Tibial nerve (tissue), 4 donors: Measurements from ENCODE around the gene GAR1. TPM values are rescaled to one million over a fixed set of nuclear protein-coding genes. Genes with fewer than 3 reads are reported as not detected.
A peak's percentile ranks its signal among the peaks of the same experiment; 100 is the strongest.

Experiments used
- DNase-seq, 2 donors: peaks; one replicate each; pipeline ENCODE4 v3.0.0-alpha.2; 2019; ENCODE audit warnings: low spot score in 2 of 2
- H3K27ac ChIP-seq, 4 donors: fragments of 200-600 bp; sonication (generic) in 3 of 4; one replicate each; pipeline ENCODE4 v1.5.1; 2017 to 2019; ENCODE audit warnings: mild to moderate bottlenecking in 1 of 4
- H3K27me3 ChIP-seq, 2 donors: fragments of 200-600 bp; sonication (generic) in 1 of 2; one replicate each; pipeline versions ENCODE4 v1.5.1 to v1.6.0; 2017 to 2019
- H3K36me3 ChIP-seq, 3 donors: fragments of 200-600 bp; sonication (generic); one replicate each; pipeline ENCODE4 v1.5.1; 2018 to 2019
- H3K4me1 ChIP-seq, 4 donors: fragments of 200-600 bp; sonication (generic) in 3 of 4; one replicate each; pipeline ENCODE4 v1.5.1; 2017 to 2019
- H3K4me3 ChIP-seq, 4 donors: fragments of 200-600 bp; sonication (generic) in 3 of 4; one replicate each; pipeline ENCODE4 v1.5.1; 2017 to 2019; ENCODE audit warnings: mild to moderate bottlenecking in 1 of 4, moderate library complexity in 1 of 4
- H3K9me3 ChIP-seq, 4 donors: fragments of 200-600 bp; sonication (generic) in 3 of 4; one replicate each; pipeline ENCODE4 v1.5.1; 2017 to 2019
- EP300 ChIP-seq, 2 donors: sonication (generic); formaldehyde crosslinking; IDR thresholded peaks; one replicate each; pipeline ENCODE4 v1.6.1; 2017; ENCODE audit warnings: antibody characterized with exemption in 2 of 2, mild to moderate bottlenecking in 1 of 2
- POLR2A ChIP-seq, 2 donors: fragments of 450-650 bp; IDR thresholded peaks; one replicate each; pipeline ENCODE4 v1.6.1; 2017; ENCODE audit warnings: antibody characterized with exemption in 2 of 2, mild to moderate bottlenecking in 2 of 2, moderate library complexity in 2 of 2
- WGBS, 2 donors: methylation state at CpG; one replicate each; pipeline ENCODE4 v1.1.5; 2018; 5-methylcytosine and 5-hydroxymethylcytosine counted together
- total RNA-seq, 4 donors: library from RNA; depleted of rRNA; stranded (reverse); fragments of >200 nt; gene quantifications; one replicate each; pipeline ENCODE4 v1.1.0, GENCODE V29; 2016
- TF ChIP-seq, protein P1 (sequence below), 5 experiments: fragments of 200-600 bp in 3 of 5; fragments of 450-650 bp in 2 of 5; sonication (generic) in 3 of 5; IDR thresholded peaks; one replicate each; pipeline ENCODE4 v1.5.1; 2016 to 2019; ENCODE audit warnings: antibody characterized with exemption in 5 of 5, mild to moderate bottlenecking in 3 of 5, moderate library complexity in 2 of 5

Gene GAR1
- total RNA-seq, 4 donors from 2014 or later: 6.3 to 9.0 (median 6.8) TPM

DNA sequence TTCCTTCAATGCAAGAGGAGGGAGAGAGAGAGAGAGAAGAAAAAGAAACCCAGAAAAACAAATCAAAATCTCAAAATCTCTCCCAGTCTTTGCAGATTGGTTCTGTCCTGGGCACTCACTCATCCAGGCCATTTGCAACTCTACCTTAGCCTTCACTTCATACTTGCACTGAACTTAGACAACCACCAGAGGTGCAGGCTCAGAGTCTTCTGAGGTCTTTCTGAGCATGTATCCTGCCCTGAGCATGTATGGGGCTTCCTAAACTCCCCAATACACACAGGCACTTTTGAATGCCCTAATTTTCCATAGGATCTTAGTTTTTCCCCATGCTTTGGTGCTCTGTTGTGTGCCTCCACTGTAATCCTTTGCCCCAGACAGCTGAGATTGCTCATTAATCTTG is 16.7 kb upstream of the GAR1 start:
- TF ChIP-seq EP300 (IDR thresholded peaks at IDR 0.05) (no peak), POLR2A (IDR thresholded peaks at IDR 0.05) (no peak)
- TF ChIP-seq, protein P1, sequence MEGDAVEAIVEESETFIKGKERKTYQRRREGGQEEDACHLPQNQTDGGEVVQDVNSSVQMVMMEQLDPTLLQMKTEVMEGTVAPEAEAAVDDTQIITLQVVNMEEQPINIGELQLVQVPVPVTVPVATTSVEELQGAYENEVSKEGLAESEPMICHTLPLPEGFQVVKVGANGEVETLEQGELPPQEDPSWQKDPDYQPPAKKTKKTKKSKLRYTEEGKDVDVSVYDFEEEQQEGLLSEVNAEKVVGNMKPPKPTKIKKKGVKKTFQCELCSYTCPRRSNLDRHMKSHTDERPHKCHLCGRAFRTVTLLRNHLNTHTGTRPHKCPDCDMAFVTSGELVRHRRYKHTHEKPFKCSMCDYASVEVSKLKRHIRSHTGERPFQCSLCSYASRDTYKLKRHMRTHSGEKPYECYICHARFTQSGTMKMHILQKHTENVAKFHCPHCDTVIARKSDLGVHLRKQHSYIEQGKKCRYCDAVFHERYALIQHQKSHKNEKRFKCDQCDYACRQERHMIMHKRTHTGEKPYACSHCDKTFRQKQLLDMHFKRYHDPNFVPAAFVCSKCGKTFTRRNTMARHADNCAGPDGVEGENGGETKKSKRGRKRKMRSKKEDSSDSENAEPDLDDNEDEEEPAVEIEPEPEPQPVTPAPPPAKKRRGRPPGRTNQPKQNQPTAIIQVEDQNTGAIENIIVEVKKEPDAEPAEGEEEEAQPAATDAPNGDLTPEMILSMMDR (IDR thresholded peaks at IDR 0.05): no peak
- DNase-seq: no peak
- H3K9me3 ChIP-seq: peaks cover 0 to 25% (median 0%) of the 10 kb centered on the region in 4 donors
- no peaks in the 10 kb centered on the region for H3K36me3 ChIP-seq
- no peaks in the 10 kb centered on the region for H3K27me3 ChIP-seq
- H3K4me3 ChIP-seq: no peak overlapping the region
- H3K27ac ChIP-seq: no peak overlapping the region
- peaks cover 0 to 21% (median 4%) of the 10 kb centered on the region in 4 donors for H3K4me1 ChIP-seq

DNA sequence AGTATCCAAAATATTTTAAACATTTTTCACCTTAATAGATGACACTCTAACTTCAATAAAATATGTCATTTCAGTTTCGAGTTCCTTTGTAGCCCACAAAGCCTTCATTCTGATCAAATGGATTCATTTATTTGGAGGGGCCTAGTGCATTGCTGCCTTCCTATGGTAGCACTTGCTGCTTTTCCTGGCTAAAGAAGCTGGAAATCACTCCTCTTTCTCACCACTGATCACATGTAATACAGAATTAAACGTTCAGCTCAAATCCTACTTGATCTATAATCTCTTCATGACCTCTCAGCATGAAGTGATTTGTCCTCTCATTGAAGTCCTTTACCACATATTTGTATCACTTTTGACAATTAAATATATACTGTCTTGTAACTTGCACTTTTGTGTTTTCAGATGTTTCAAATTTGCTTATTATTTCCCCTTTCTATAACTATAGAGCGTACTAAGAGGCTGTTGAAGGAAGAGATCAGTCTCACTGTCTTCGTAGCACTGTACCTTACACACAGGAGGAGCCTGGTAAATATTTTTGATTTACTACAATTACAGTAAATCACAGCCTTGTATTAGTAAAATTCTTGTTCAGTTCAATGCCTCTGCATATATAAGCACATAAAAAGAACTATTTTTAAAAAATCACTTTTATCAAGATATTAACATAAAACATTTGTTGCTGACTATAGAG is 14.3 kb upstream of the GAR1 start:
- H3K4me1 ChIP-seq: peaks cover 0 to 21% (median 4%) of the 10 kb centered on the region in 4 donors
- no peaks in the 10 kb centered on the region for H3K27me3 ChIP-seq
- H3K36me3 ChIP-seq: no peaks in the 10 kb centered on the region
- DNase-seq: no peak
- H3K4me3 ChIP-seq: peak overlapping the region in 1 of 4 donors; percentile 33
- H3K27ac ChIP-seq: peak overlapping the region in 2 of 4 donors; percentile 71 to 74
- no peak for TF ChIP-seq EP300 (IDR thresholded peaks at IDR 0.05)
- no peak for TF ChIP-seq POLR2A (IDR thresholded peaks at IDR 0.05)
- TF ChIP-seq, protein P1 (IDR thresholded peaks at IDR 0.05): no peak
- H3K9me3 ChIP-seq: peaks cover 0 to 8% (median 0%) of the 10 kb centered on the region in 4 donors
- 52 to 53% methylated on average over 4 of the region's 4 CpGs for WGBS, 2 donors

- Histone ChIP-seq H3K4me1 (peaks cover 0 to 21% (median 4%) of the 10 kb centered on the region in 4 donors), H3K27ac (peak within 1 kb of the TSS in 2 of 4 donors; percentile 71 to 74), H3K4me3 (peak within 1 kb of the TSS in 2 of 4 donors; percentile 13 to 33), H3K9me3 (peaks cover 0 to under 1% (median 0%) of the 10 kb centered on the region in 4 donors), H3K27me3 (no peaks in the 10 kb centered on the region), H3K36me3 (no peaks in the 10 kb centered on the region)
- WGBS, 2 donors: 39 to 42% methylated on average over 2 of the region's 2 CpGs
- TF ChIP-seq POLR2A (IDR thresholded peaks at IDR 0.05): no peak
- TF ChIP-seq EP300 (IDR thresholded peaks at IDR 0.05): no peak
- TF ChIP-seq, protein P1 (IDR thresholded peaks at IDR 0.05): no peak
- no peak for DNase-seq
These were observed 13.7 kb upstream of the GAR1 start, which contains the start of gene CFI for GRCh38 chr4:109801895-109802319. Gene CFI (minus strand): TSS chr4:109801999. CDS start chr4:109801971, 28 bp downstream.

- H3K9me3 ChIP-seq: no peaks in the 10 kb centered on the region
- H3K4me3 ChIP-seq: no peak overlapping the region
- 23 to 28% methylated on average over 4 of the region's 4 CpGs for WGBS, 2 donors
- H3K36me3 ChIP-seq: no peaks in the 10 kb centered on the region
- no peak for DNase-seq
- H3K27me3 ChIP-seq: no peaks in the 10 kb centered on the region
- no peak overlapping the region for H3K27ac ChIP-seq
- H3K4me1 ChIP-seq: peaks cover 0 to 21% (median 4%) of the 10 kb centered on the region in 4 donors
- TF ChIP-seq, protein P1 (IDR thresholded peaks at IDR 0.05): peak in 4 of 5 experiments; percentile 22 to 32 (median 23)
- no peak for TF ChIP-seq POLR2A (IDR thresholded peaks at IDR 0.05)
These were observed 11.5 kb upstream of the GAR1 start for GRCh38 chr4:109803924-109804571.

- Histone ChIP-seq H3K36me3 (no peaks in the 10 kb centered on the region), H3K9me3 (no peaks in the 10 kb centered on the region), H3K4me1 (no peaks in the 10 kb centered on the region), H3K27ac (no peak overlapping the region), H3K4me3 (no peak overlapping the region), H3K27me3 (no peaks in the 10 kb centered on the region)
- WGBS, 2 donors: 90 to 96% methylated on average over 2 of the region's 2 CpGs
- TF ChIP-seq, protein P1 (IDR thresholded peaks at IDR 0.05): no peak
- TF ChIP-seq POLR2A (IDR thresholded peaks at IDR 0.05) (no peak), EP300 (IDR thresholded peaks at IDR 0.05) (no peak)
- no peak for DNase-seq
These were observed 5.9 kb upstream of the GAR1 start for GRCh38 chr4:109809655-109810054.
